ENCODE measurements around the gene PYCR2. TPM values are rescaled to one million over a fixed set of nuclear protein-coding genes. Genes with fewer than 3 reads are reported as not detected.

The PYCR2 gene
- total RNA-seq, 1 donor, result 36.7 TPM

DNA sequence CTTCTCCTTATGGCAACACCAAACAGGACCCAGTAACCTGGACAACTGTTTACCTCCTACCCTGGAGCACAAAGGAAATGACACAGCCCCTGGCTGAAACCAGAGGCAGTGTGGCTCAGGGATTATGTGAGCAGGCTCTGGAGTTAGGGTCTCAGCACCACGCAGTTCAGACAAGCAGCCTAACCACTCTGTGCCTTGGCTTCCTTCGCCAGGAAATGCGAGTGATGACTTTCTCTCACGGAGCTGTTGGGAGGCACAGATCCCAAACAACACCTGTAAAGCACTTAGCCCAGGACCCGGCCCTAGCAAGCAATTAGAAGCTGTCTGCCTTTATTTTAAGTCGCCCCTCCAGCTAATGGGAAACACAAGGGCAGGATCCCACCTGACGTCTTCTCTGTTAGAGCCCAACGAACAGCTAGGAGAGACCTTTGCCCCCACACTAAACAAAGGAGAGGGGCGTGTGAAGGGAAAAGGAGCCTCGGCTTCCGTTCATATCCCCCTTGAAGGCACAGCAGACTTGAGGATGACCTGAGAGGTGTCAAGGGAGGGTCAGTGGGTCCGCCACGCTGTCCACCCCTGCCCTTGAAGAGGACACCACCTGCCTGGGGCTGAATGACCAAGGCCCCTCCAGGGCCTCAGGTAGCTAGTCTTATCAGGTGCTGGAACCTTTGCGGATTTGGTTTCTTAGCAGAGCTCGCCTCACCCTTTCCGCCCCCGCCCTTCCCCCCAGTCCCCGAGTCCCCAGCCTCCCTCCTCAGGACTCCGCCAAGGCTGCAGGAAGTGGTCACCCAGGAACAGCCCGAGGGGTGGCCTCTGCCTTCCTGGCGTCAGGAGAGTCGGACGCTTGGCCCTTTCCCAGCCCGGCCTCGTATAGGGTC lies 42.7 kb downstream of the PYCR2 start:
- DNase-seq (ENCODE audit: low read depth), result peak; percentile 48
- TF ChIP-seq, protein P1, sequence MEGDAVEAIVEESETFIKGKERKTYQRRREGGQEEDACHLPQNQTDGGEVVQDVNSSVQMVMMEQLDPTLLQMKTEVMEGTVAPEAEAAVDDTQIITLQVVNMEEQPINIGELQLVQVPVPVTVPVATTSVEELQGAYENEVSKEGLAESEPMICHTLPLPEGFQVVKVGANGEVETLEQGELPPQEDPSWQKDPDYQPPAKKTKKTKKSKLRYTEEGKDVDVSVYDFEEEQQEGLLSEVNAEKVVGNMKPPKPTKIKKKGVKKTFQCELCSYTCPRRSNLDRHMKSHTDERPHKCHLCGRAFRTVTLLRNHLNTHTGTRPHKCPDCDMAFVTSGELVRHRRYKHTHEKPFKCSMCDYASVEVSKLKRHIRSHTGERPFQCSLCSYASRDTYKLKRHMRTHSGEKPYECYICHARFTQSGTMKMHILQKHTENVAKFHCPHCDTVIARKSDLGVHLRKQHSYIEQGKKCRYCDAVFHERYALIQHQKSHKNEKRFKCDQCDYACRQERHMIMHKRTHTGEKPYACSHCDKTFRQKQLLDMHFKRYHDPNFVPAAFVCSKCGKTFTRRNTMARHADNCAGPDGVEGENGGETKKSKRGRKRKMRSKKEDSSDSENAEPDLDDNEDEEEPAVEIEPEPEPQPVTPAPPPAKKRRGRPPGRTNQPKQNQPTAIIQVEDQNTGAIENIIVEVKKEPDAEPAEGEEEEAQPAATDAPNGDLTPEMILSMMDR (IDR thresholded peaks at IDR 0.05; ENCODE audit: insufficient read depth, low read depth, low read length), result no peak
- peak overlapping the region; percentile 96 for H3K4me3 ChIP-seq (ENCODE audit: low read depth, low read length)

DNA sequence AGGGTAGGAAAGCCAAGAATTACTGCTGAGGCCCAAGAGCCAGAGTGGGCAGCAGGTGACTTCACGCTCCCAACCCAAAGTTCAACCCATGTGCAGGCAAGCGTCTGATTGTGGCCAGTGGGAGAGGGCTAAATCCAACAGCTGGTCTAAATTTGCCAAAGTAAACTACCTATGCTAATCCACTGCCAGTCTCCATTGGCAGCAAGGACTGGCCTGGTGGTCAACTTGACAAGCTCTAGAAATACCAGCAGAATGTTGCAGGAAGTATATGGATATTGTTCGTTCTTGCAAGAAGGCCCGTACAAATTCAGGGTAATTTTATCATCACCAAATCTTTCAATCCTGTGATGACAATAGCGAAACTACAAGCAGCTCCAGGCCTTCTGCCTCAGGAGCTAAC lies 43.4 kb downstream of the PYCR2 start:
- peak overlapping the region; percentile 96 for H3K4me3 ChIP-seq (ENCODE audit: low read depth, low read length)
- TF ChIP-seq, protein P1 (IDR thresholded peaks at IDR 0.05; ENCODE audit: insufficient read depth, low read depth, low read length), result no peak
- no peak for DNase-seq (ENCODE audit: low read depth)

DNA sequence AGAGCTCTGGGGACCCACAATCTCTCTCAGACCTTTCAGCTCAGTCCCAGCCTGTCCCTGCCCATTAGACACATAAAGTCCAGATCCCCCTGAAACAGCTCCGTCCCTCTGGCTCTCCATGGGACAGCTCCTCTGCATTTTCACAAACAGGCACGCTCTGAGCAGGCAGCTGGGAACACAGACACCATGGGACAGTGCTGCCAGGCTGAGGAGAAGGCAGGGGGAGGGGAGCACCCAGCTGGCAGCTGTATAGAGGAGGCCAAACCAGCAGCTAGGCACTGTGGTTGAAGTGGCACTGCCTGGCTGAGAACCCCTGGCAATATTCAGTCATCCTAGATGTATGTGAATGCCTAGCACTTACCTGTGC lies 43.8 kb downstream of the PYCR2 start:
- TF ChIP-seq, protein P1 (IDR thresholded peaks at IDR 0.05; ENCODE audit: insufficient read depth, low read depth, low read length), result no peak
- no peak overlapping the region for H3K4me3 ChIP-seq (ENCODE audit: low read depth, low read length)
- no peak for DNase-seq (ENCODE audit: low read depth)

DNA sequence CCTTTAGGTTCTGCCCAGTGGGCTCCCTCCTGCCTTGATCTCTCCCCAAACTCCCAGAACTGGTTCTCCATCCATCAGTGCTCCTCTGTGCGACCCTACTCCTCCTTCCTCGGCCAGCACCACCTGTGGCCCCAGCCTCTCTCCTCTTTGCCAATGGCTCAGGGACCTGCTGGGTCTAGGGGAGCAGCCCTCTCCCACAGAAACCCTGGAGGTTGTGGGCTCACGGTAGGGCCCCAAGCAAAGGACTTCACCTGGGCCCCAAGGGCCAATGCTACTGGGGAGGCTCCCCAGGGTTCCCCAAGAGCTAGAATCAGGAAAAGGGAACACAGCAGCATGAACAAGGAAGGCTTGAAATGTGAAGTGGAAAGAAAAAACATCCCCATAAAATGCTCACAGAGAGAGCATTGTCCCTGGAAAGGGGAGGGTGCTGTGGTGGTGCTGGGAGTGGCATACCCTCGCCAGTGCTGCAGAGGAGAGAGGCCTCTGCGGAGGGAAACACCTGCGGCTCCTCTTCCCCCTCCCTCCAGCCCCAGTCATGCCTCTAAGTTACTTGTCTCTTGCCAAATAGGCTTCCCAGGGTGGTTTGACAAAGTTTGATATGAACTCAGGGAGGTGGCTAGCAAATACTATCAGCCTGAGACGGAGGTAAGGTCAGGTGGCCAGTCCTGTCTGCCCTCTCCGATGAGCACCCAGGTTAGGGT lies 44.4 kb downstream of the PYCR2 start:
- DNase-seq (ENCODE audit: low read depth), result no peak
- no peak overlapping the region for H3K4me3 ChIP-seq (ENCODE audit: low read depth, low read length)
- TF ChIP-seq, protein P1 (IDR thresholded peaks at IDR 0.05; ENCODE audit: insufficient read depth, low read depth, low read length), result no peak

DNA sequence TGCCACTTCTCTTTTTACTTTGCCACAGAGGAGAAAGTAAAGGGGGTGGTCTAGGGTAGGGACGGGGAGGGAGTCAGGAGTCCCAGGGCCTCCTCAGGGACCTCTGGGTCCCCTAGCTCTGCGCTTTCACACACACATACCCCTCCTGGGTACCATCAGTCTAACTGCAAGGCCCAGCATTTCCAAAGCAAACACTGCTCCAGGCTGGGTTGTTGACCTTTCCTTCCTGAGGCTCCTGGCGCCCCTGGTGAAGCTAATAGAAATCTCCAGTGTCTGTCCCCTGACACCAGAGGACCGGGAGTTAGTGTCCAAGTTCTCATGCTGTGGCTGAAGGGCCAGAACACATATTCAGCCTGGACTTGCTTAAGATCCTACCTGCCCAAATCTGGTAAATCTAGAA lies 45.8 kb downstream of the PYCR2 start:
- TF ChIP-seq, protein P1 (IDR thresholded peaks at IDR 0.05; ENCODE audit: insufficient read depth, low read depth, low read length), result no peak
- H3K4me3 ChIP-seq (ENCODE audit: low read depth, low read length), result no peak overlapping the region
- DNase-seq (ENCODE audit: low read depth), result no peak

DNA sequence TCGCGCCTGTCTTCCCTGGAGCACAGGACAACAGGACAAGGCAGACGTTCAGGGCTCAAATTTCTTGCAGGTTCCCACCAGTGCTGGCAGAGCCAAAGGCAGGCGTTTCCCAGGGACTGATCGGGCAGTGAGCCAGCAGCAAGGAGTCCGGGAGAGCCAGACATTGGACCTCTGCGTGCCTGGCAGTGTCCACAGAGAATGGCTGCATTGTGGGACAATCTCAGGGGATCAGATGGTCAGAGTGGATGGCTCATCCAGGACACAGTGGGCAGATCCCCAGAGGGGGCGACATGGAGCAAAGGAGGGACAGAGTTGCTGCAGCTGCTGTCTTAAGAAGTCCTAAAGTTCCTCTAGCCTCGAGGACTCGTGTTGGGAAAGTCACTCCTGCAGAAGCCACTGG lies 46.5 kb downstream of the PYCR2 start:
- H3K4me3 ChIP-seq (ENCODE audit: low read depth, low read length), result no peak overlapping the region
- TF ChIP-seq, protein P1 (IDR thresholded peaks at IDR 0.05; ENCODE audit: insufficient read depth, low read depth, low read length), result peak; percentile 69
- DNase-seq (ENCODE audit: low read depth), result peak; percentile 64

Data from fibroblast of villous mesenchyme (primary cell).